NCI-H146 treated with DMSO at 0.1 percent for 48 hours (cell line): ENCODE data around the gene UQCC3.
"Not testable (repeated sequence)": the region's sequence is repeated elsewhere in the genome, so short reads cannot be mapped to it uniquely, and the experiment has no call there.

ENCODE experiments used
- DNase-seq: peaks from one replicate; lab custom pipeline; 2025; ENCODE audit not compliant: unreplicated experiment; lab: John Stamatoyannopoulos, UW

UQCC3 gene

DNA sequence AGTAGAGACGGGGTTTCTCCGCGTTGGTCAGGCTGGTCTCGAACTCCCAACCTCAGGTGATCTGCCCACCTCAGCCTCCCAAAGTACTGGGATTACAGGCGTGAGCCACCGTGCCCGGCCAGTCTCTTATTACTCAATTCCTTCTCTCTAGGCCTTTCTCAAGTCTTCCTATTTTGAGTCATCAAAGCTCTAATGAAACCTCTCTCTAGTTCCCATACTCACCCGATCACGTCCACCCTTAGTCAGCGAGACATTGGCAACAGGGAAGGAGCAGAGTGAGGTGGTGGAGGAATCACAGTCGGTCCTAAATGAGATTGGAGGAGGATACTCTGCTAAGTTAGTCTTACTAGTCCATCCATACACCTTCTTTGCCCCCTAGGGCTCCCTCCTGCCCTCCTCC lies 30.8 kb downstream of the UQCC3 start:
- no peak for DNase-seq

- DNase-seq = not testable (repeated sequence)
Observed at GRCh38 chr11:62703921-62704320, 32.4 kb downstream of the UQCC3 start.

- DNase-seq = peak; percentile 37
Observed at GRCh38 chr11:62705413-62705812, 33.9 kb downstream of the UQCC3 start.

GRCh38 chr11:62705880-62706849 lies 34.7 kb downstream of the UQCC3 start:
- DNase-seq = peak; percentile 89

GRCh38 chr11:62706850-62707247 lies 35.4 kb downstream of the UQCC3 start:
- DNase-seq = no peak

GRCh38 chr11:62707277-62707861 lies 35.9 kb downstream of the UQCC3 start, which contains the start of the genes BSCL2 and GNG3:
BSCL2 (minus strand) TSS chr11:62707424; CDS start chr11:62707195, 229 bp downstream.
GNG3 (plus strand) TSS chr11:62707676; CDS start chr11:62708296, 620 bp downstream.
- DNase-seq = no peak

DNA sequence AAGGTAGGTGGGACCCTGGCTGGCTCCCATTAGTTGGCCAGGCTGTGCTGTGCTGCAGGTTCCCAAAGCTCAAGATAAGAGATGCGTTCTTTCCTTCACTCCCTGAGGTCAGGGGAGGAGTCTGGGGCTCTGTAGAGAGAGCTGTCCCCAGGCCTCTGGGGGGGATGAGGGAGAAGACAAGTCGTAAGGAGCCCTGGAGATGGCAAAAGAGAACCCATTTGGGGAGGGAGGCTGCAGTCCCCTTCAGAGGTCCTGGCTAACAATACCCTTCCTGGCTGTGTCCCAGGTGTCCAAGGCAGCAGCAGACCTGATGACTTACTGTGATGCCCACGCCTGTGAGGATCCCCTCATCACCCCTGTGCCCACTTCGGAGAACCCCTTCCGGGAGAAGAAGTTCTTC lies 36.9 kb downstream of the UQCC3 start:
- no peak for DNase-seq

- peak; percentile 77 for DNase-seq
Observed at GRCh38 chr11:62708793-62709192, 37.3 kb downstream of the UQCC3 start.

DNA sequence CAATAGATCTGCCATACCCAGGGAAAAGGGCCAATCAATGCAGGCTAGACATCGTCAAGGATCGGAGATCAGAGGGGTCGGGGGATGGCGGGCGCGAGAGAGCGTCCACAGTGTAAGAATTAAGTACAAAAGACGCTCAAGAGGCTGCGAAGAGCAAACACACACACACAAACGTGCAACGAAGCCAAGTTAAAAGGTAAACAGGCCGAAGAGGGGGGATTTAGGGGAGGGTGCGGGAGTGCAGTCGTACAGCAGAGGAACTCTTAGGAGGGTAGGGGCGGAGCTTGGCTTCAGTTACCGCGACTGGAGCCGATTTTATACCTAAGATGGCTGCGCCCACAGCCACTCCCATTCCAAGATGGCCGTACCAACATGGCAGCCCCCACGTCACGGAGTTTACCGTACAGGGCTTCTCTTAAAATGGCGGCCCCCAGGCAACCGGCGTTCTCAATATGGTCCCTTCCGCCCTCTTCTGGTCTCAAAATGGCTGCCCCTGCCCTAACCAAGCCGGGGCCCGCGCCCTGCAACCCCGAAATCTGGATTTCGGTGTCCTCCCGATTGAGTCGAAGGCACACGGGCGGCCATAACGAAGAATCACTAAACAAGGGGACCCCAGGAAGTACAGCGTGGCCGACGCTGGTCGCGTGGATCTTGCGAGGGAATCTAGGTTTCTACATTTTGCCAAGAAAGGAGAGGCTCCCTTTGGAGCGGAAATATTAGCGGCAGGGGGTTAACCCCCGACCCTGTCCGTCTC lies 38.0 kb downstream of the UQCC3 start:
- DNase-seq = peak; percentile 97

GRCh38 chr11:62710001-62710345 lies 38.5 kb downstream of the UQCC3 start:
- no peak for DNase-seq

DNA sequence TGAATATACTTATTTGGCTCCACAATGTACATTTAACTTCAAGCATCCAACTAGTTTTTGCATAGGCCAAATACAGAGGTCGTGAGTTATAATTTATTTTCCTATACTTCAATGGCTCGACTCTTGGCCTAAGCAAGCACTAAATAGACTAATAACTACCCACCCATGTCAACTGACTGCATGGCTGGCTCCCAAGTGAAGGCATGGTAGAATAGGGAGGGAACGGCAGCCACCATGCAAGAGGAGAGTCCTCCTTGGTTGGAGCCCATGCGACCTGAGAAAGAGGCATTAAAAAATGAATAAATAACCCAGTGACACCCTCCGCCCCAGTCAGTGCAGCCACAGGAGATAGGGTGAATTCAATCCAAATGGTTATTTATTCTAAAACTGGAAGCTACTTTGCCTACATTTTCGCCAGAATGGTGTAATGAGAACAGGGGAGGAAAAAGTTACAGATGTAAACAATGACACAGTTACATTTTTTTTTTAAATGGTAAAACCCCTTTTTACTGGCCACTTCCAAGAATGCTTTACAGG lies 40.9 kb downstream of the UQCC3 start:
- no peak for DNase-seq

GRCh38 chr11:62712861-62713260 lies 41.4 kb downstream of the UQCC3 start:
- no peak for DNase-seq

GRCh38 chr11:62713343-62713742 lies 41.9 kb downstream of the UQCC3 start:
- DNase-seq = no peak

- DNase-seq = no peak
Observed at GRCh38 chr11:62715150-62716130, 44.0 kb downstream of the UQCC3 start.

DNA sequence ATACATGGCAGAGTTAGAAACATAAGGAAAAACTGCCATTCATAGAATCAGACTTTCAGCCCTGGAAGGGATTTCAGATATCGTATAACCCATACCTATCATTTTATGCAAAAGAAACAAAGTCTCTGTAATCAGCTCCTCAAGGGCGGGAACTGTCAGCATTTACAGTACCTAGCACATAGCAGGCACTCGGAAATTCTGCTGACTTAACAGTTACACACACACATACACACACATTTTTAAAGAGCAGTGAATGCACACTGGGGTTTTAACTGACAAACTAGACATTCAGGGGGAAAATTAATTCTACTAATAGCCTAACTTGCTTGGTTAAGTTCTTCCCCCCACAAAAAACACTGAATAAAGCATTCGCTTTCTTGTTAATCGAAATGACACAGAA lies 44.7 kb downstream of the UQCC3 start:
- DNase-seq = no peak

DNA sequence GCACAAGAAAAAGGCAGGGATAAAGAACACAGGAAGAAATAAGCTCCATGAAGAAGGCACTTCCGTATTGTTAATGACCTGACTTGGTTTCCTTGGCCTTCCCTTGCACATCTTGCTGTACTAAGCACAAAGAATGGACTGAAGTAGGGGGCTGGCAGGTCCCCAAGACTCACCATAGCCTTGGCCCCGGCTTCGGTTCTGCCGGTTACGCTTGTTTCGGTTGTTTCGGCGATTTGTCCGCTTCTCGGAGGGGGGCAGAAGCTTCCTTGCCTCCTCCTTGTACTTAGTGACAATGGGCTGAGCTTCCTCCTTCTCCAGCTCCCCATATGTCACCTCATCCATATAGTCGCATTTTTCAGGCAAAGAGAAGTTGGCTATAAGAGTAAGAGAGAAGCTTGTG lies 45.3 kb downstream of the UQCC3 start:
- DNase-seq = no peak

GRCh38 chr11:62719302-62719978 lies 48.0 kb downstream of the UQCC3 start:
- DNase-seq = no peak

DNA sequence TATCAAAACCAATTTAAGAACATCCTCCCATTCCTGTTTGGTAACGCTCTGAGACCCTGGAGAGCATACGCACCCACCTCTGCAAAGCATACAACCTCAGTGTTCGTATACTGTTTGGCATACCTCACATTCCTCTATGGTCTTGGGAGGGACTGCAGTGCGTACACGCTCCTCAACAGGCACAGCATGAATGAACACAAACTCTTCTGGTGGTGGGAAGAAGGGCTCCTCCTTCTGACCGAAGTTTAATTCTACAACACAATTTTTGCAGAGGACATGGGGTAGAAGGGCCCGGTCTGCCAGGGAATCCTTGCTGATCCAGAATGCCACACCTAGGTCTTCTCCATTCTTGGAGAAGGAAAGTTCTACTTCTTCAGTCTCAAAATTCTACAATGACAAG lies 50.5 kb downstream of the UQCC3 start:
- DNase-seq = no peak
